ENCODE results near the gene USP26.
"Not testable (repeated sequence)": the region's sequence is repeated elsewhere in the genome, so short reads cannot be mapped to it uniquely, and the experiment has no call there.

USP26 gene

GRCh38 chrX:133018229-133018628, 78.7 kb downstream of the USP26 start:
- no peak for DNase-seq (ENCODE audit: low spot score)

GRCh38 chrX:133007458-133007857, 89.5 kb downstream of the USP26 start:
- no peak for DNase-seq (ENCODE audit: low spot score)

- no peak for DNase-seq (ENCODE audit: low spot score)
Measured at GRCh38 chrX:133005616-133006015, 91.3 kb downstream of the USP26 start.

- peak; percentile 17 for DNase-seq (ENCODE audit: low spot score)
Measured at GRCh38 chrX:133005042-133005441, 91.9 kb downstream of the USP26 start.

- no peak for DNase-seq (ENCODE audit: low spot score)
Measured at GRCh38 chrX:132999209-132999608, 97.7 kb downstream of the USP26 start.

GRCh38 chrX:132990835-132991234, 106.1 kb downstream of the USP26 start:
- DNase-seq (ENCODE audit: low spot score) = no peak

GRCh38 chrX:132986556-132986955, 110.4 kb downstream of the USP26 start:
- no peak for DNase-seq (ENCODE audit: low spot score)

GRCh38 chrX:132984058-132984650, 112.8 kb downstream of the USP26 start:
- DNase-seq (ENCODE audit: low spot score) = no peak

GRCh38 chrX:132983496-132983895, 113.4 kb downstream of the USP26 start:
- no peak for DNase-seq (ENCODE audit: low spot score)

- DNase-seq (ENCODE audit: low spot score) = not testable (repeated sequence)
Measured at GRCh38 chrX:132980035-132980434, 116.9 kb downstream of the USP26 start.

All from AG20443 (cell line).